ENCODE data around the gene PERM1.

The PERM1 gene

DNA sequence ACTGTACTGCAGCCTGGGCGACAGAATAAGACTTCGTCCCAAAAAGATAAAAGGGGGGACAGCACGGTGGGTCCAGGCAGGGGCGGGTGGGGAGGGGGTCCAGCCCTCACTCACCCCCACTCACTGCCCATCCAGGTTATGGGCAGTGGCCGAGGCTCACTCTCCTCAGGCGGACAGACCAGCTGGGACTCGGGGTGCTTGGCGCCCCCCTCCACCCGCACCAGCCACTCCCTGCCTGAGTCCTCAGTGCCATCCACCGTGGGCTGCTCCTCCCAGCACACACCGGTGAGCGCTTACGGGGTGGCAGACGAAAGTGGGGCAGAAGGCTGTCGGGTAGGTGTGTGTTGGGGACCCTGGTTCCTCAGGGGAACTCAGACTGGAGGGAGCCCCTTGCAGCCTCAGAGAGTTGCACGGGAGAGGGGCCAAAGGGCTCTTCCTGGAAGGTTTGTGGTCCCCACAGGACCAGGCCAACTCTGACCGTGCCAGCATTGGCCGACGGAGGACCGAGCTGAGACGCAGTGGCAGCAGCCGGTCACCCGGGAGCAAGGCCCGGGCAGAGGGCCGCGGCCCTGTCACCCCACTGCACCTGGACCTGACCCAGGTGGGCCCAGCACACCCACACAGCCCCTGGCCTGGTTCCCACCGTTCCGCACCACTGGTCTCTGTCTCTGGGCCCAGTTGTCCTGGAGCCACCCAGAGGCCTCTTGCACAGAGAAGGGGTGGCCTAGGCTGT lies 9.0 kb downstream of the PERM1 start:
- TF ChIP-seq POLR2A (IDR thresholded peaks at IDR 0.05; ENCODE audit: low read depth, low read length) = no peak
- FAIRE-seq (no peak), DNase-seq (ENCODE audit: insufficient read length, low spot score) (no peak)

- FAIRE-seq (no peak), DNase-seq (ENCODE audit: insufficient read length, low spot score) (no peak)
- TF ChIP-seq POLR2A (IDR thresholded peaks at IDR 0.05; ENCODE audit: low read depth, low read length) = no peak
Measured at GRCh38 chr1:971751-972506, 10.0 kb downstream of the PERM1 start.

- DNase-seq (ENCODE audit: insufficient read length, low spot score) (no peak), FAIRE-seq (no peak)
- no peak for TF ChIP-seq POLR2A (IDR thresholded peaks at IDR 0.05; ENCODE audit: low read depth, low read length)
Measured at GRCh38 chr1:970973-971730, 10.7 kb downstream of the PERM1 start.

- DNase-seq (ENCODE audit: insufficient read length, low spot score) (no peak), FAIRE-seq (no peak)
- TF ChIP-seq POLR2A (IDR thresholded peaks at IDR 0.05; ENCODE audit: low read depth, low read length) = no peak
Measured at GRCh38 chr1:970242-970972, 11.5 kb downstream of the PERM1 start.

GRCh38 chr1:969260-969855 lies 12.5 kb downstream of the PERM1 start:
- no peak for TF ChIP-seq POLR2A (IDR thresholded peaks at IDR 0.05; ENCODE audit: low read depth, low read length)

GRCh38 chr1:967466-968343 lies 14.2 kb downstream of the PERM1 start:
- DNase-seq (ENCODE audit: insufficient read length, low spot score) = no peak
- TF ChIP-seq POLR2A (IDR thresholded peaks at IDR 0.05; ENCODE audit: low read depth, low read length) = no peak
- FAIRE-seq = no peak

More at GRCh38 chr1:969260-969855, 12.5 kb downstream of the PERM1 start:
- no peak for DNase-seq (ENCODE audit: insufficient read length, low spot score)
- FAIRE-seq = no peak

GRCh38 chr1:966704-967300 lies 15.1 kb downstream of the PERM1 start:
- TF ChIP-seq POLR2A (IDR thresholded peaks at IDR 0.05; ENCODE audit: low read depth, low read length) = no peak; the same call in 1 of the 2 replicates
- DNase-seq (ENCODE audit: insufficient read length, low spot score) (peak; percentile 86), FAIRE-seq (no peak)

DNA sequence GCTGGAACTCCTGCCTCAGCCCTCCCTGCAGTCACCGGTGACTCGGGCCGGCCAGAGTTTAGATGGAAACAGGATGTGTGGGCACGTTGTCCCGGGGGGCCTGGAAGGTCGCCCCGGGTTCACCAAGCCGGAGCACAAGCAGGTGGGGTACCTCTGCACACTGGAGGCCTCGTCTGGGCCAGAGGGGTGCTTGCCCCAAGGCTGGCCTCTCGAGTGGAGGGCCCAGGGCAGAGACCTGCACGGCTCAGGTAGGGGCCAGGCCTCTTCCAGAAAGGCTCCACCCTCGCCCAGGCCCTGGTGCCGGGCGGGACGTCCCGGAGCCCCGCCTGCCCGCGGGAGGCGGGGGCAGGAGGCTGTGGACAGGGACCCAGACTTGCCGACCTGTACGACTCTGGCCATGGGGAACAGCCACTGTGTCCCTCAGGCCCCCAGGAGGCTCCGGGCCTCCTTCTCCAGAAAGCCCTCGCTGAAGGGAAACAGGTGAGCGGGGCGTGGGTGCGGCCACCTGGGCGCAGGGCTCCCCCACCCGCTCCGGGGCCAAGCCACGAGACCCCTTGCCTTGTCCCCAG lies 15.7 kb downstream of the PERM1 start, which contains the start of gene PLEKHN1:
PLEKHN1 (plus strand) TSS at position 348 of the 569 bp plus-strand sequence; CDS start at position 398, 50 bp downstream.
- peak; percentile 80 for DNase-seq (ENCODE audit: insufficient read length, low spot score)
- TF ChIP-seq POLR2A (IDR thresholded peaks at IDR 0.05; ENCODE audit: low read depth, low read length) = no peak
- peak; percentile 36 for FAIRE-seq

DNA sequence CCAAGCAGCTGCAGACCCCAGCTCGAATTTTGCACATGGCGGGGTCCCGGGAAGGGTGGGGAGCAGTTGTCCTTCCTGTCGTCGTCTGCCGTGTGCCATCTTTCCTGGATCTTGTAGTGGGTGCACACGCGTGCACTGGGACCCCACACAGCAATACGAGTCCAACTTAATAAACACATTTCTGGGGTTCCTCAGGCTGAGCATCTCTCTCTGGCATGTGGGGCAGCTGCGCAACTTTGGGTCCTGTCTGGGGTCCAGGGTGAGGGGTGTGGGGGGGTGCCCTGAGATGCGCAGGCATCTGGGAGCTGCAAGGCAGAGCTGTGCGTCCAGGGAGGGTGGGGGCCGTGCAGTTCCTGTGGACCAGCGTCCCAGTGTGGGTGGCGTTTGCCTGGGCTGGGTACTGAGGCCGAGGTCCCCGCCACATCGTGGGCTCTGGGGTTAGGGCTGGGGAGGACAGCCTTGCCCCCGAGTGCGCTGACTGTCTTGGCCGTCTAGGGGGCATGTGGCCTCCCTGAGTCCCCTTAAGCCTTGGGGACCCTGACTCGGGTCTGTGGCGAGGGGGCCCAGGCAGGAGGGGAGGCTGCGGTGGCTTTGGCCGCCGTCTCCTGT lies 16.3 kb downstream of the PERM1 start:
- DNase-seq (ENCODE audit: insufficient read length, low spot score) (no peak), FAIRE-seq (no peak)
- TF ChIP-seq POLR2A (IDR thresholded peaks at IDR 0.05; ENCODE audit: low read depth, low read length) = no peak

DNA sequence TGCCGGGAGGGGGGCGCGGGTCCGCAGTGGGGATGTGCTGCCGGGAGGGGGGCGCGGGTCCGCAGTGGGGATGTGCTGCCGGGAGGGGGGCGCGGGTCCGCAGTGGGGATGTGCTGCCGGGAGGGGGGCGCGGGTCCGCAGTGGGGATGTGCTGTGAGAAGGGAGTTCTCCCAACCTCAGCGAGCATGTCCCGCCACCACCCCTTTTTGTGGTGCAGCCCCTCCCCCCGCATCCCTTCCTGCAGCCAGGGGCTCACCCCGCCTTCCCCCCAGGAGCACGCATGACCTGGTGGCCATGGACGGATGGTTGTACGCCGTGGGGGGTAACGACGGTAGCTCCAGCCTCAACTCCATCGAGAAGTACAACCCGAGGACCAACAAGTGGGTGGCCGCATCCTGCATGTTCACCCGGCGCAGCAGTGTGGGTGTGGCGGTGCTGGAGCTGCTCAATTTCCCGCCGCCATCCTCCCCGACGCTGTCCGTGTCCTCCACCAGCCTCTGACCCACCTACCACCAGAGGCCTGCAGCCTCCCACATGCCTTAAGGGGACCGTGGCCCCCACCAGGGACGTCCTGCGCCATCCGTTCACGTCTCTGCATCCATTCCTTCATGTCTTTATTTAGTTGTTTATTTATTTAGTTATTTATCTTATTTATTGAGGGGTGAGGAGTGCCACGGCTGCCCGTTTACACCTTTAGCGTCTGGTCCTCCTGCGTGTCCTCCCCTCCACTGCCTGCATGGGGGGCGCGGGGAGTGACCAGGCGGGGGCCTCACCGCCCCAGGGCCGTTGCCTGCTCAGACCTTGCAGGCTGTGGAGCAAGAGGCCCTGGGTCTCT lies 17.0 kb downstream of the PERM1 start:
- FAIRE-seq = no peak
- DNase-seq (ENCODE audit: insufficient read length, low spot score) = no peak
- no peak for TF ChIP-seq POLR2A (IDR thresholded peaks at IDR 0.05; ENCODE audit: low read depth, low read length)

Data from H54 (cell line).